ENCODE results near the gene CLCNKB.

The CLCNKB gene

GRCh38 chr1:16072616-16073484 is 29.3 kb downstream of the CLCNKB start:
- TF ChIP-seq CTCF (conservative IDR thresholded peaks at IDR 0.05; ENCODE audit: low read depth, low read length): peak; percentile 39
- peak overlapping the region; percentile 40 for H3K4me3 ChIP-seq (ENCODE audit: low read length)
- DNase-seq (ENCODE audit: low read depth): no peak

GRCh38 chr1:16073490-16074119 is 30.0 kb downstream of the CLCNKB start, which contains the start of gene FAM131C:
Gene FAM131C, minus strand, starts transcription at chr1:16073651. Its CDS starts 209 bp downstream, at chr1:16073442.
- peak within 1 kb of the TSS; percentile 40 for H3K4me3 ChIP-seq (ENCODE audit: low read length)
- no peak for DNase-seq (ENCODE audit: low read depth)
- TF ChIP-seq CTCF (conservative IDR thresholded peaks at IDR 0.05; ENCODE audit: low read depth, low read length): no peak

- TF ChIP-seq CTCF (conservative IDR thresholded peaks at IDR 0.05; ENCODE audit: low read depth, low read length): no peak
- H3K4me3 ChIP-seq (ENCODE audit: low read length): no peak overlapping the region
- DNase-seq (ENCODE audit: low read depth): no peak
Measured at GRCh38 chr1:16074217-16074616, 30.6 kb downstream of the CLCNKB start.

GRCh38 chr1:16075337-16076030 is 31.9 kb downstream of the CLCNKB start:
- no peak overlapping the region for H3K4me3 ChIP-seq (ENCODE audit: low read length)
- TF ChIP-seq CTCF (conservative IDR thresholded peaks at IDR 0.05; ENCODE audit: low read depth, low read length): no peak
- DNase-seq (ENCODE audit: low read depth): no peak

GRCh38 chr1:16076031-16076864 is 32.7 kb downstream of the CLCNKB start:
- DNase-seq (ENCODE audit: low read depth): no peak
- TF ChIP-seq CTCF (conservative IDR thresholded peaks at IDR 0.05; ENCODE audit: low read depth, low read length): no peak
- no peak overlapping the region for H3K4me3 ChIP-seq (ENCODE audit: low read length)

GRCh38 chr1:16076865-16077238 is 33.3 kb downstream of the CLCNKB start:
- no peak for TF ChIP-seq CTCF (conservative IDR thresholded peaks at IDR 0.05; ENCODE audit: low read depth, low read length)
- H3K4me3 ChIP-seq (ENCODE audit: low read length): no peak overlapping the region
- DNase-seq (ENCODE audit: low read depth): no peak

Data from retinal pigment epithelial cell (primary cell).